GM06990 (cell line): ENCODE results near the gene P4HA3.
"Not testable (repeated sequence)": the region's sequence is repeated elsewhere in the genome, so short reads cannot be mapped to it uniquely, and the experiment has no call there.

Experiments
- DNase-seq: peaks from one replicate; pipeline ENCODE4 v3.0.0-alpha.2; 2011; ENCODE audit not compliant: insufficient read length; ENCODE audit errors: extremely low read depth
- H3K27me3 ChIP-seq: replicated peaks from 2 replicates; pipeline ENCODE4 v1.6.0; 2011; ENCODE audit warnings: low read length; ENCODE audit not compliant: control insufficient read depth, insufficient read depth
- H3K36me3 ChIP-seq: 2 replicates; pipeline ENCODE4 v1.5.1; 2011; ENCODE audit warnings: low read length; ENCODE audit not compliant: control insufficient read depth, insufficient read depth
- H3K4me3 ChIP-seq: replicated peaks from 2 replicates; pipeline ENCODE4 v1.5.1; 2011; ENCODE audit warnings: low read depth, mild to moderate bottlenecking, control low read depth, low read length
- TF ChIP-seq, protein P1 (sequence below): IDR thresholded peaks from 2 replicates; pipeline ENCODE4 v1.5.1; 2011; ENCODE audit warnings: low read length, control low read depth, mild to moderate bottlenecking, inconsistent platforms; ENCODE audit not compliant: insufficient read depth, poor library complexity, severe bottlenecking

The P4HA3 gene

DNA sequence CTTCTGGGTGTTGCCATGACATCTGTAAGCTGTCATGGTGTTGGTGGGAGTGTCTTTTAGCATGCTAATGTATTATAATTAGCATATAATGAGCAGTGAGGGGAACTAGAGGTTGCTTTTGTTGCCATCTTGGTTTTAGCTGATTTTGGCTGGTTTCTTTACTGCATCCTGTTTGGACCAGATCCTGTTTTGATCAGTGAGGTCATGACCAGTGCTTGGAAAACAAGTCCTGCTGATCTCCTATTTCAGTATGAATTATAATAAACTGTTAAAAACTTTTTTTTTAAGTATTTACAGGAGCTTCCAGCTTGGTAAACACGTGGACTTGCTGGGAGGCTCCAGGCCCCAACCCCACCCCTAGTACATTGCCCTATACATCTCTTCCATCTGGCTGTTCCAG is 30.5 kb upstream of the P4HA3 start:
- no peak overlapping the region for H3K4me3 ChIP-seq
- TF ChIP-seq, protein P1, sequence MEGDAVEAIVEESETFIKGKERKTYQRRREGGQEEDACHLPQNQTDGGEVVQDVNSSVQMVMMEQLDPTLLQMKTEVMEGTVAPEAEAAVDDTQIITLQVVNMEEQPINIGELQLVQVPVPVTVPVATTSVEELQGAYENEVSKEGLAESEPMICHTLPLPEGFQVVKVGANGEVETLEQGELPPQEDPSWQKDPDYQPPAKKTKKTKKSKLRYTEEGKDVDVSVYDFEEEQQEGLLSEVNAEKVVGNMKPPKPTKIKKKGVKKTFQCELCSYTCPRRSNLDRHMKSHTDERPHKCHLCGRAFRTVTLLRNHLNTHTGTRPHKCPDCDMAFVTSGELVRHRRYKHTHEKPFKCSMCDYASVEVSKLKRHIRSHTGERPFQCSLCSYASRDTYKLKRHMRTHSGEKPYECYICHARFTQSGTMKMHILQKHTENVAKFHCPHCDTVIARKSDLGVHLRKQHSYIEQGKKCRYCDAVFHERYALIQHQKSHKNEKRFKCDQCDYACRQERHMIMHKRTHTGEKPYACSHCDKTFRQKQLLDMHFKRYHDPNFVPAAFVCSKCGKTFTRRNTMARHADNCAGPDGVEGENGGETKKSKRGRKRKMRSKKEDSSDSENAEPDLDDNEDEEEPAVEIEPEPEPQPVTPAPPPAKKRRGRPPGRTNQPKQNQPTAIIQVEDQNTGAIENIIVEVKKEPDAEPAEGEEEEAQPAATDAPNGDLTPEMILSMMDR, result no peak
- no peaks in the 10 kb centered on the region for H3K36me3 ChIP-seq
- no peaks in the 10 kb centered on the region for H3K27me3 ChIP-seq
- no peak for DNase-seq

DNA sequence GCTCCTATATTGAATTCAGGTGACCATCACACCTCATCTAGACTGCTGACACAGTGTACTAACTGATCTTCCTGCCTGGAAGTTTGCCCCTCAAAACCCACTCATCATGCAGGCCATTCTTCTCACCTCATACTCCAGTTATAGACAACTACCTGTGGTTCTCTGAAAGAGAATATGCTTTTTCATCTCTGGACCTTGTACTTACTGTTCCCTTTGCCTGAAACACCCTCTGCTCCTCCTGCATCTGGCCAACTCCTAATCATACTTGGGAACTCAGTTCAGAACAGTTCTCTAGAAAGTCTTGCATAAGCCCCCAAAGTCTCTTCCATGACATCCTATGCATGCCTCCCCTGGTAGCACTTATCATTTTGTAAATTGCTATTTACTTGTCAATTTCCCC is 28.2 kb upstream of the P4HA3 start:
- Histone ChIP-seq H3K36me3 (no peaks in the 10 kb centered on the region), H3K27me3 (no peaks in the 10 kb centered on the region), H3K4me3 (no peak overlapping the region)
- TF ChIP-seq, protein P1, result no peak
- no peak for DNase-seq

DNA sequence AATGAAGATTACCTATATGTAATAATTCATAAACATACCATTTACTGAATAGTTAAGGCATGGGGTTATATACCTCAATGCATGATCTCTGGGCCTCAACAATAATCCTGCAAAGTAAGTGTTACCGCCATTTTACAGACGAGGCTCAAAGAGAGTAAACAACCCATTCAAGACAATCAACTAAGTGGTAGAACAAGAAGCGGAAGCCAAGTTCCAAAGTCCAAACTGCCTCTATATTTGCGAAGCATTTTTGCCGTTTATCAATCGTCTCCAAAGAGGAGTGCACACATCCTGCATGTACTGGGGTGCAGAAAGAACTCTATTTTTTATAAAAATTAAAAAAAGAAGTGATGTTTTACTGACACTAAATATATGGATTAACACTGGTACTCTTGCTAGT is 27.5 kb upstream of the P4HA3 start:
- TF ChIP-seq, protein P1, result no peak
- H3K36me3 ChIP-seq, result no peaks in the 10 kb centered on the region
- H3K4me3 ChIP-seq, result no peak overlapping the region
- no peaks in the 10 kb centered on the region for H3K27me3 ChIP-seq
- DNase-seq, result no peak

DNA sequence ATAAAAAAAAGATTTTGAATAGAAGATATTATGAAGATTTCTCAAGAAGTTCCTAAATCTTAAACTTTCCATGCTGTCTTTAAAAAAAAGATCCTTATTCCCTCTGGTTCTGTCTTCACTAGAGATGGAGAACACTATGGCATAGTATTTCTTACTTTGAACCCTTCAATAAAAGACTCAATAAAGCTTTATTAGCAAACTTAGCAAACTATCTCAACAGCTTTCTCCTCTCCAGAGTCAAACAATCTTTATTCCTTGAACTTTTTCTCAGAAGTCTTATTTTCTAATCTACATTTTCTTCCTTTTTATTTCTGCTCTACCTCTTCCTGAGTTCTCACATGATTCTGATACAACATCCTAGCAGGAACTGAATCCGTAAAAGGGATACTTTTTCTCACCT is 21.8 kb upstream of the P4HA3 start:
- H3K4me3 ChIP-seq, result no peak overlapping the region
- TF ChIP-seq, protein P1, result no peak
- H3K36me3 ChIP-seq, result no peaks in the 10 kb centered on the region
- no peaks in the 10 kb centered on the region for H3K27me3 ChIP-seq
- no peak for DNase-seq

DNA sequence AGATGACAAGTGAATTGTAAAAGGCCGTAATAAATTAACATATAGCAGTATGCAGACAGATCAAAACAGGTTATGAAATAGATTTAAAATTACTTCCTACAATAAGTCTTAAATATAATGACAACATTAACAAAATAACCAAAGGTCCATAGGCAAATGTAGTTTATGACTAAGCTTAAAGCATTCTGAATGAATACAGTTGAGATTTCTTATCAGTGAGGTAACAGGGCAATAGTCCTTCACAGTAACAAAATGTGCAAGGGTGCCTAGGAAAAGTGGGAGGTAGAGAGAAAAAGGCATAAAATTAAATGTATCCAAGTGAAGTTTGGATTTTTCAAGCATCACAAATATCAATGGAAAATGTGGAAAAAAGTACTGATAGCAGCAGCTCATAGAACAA is 20.9 kb upstream of the P4HA3 start:
- TF ChIP-seq, protein P1, result no peak
- DNase-seq, result no peak
- Histone ChIP-seq H3K27me3 (no peaks in the 10 kb centered on the region), H3K4me3 (no peak overlapping the region), H3K36me3 (no peaks in the 10 kb centered on the region)

DNA sequence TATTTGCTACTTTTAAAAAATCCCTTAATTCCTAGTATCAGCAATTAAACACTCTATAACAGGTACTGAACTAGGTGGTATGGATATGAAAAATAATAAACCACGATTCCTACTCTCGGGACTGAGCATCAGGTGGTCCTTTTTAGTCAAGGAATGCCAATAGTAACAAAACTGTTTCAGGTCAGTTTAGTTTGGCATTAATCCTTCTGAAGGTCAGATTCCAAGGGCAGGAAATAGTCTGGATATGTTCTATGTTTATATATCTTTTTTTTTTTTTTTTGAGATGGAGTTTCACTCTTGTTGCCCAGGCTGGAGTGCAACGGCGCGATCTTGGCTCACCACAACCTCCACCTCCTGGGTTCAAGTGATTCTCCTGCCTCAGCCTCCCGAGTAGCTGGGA is 19.6 kb upstream of the P4HA3 start:
- H3K36me3 ChIP-seq, H3K4me3 ChIP-seq, H3K27me3 ChIP-seq, DNase-seq: not testable (repeated sequence)
